OCI-M2 (cell line): ENCODE data around the gene ORM1.

ENCODE experiments used
- DNase-seq: peaks from one replicate; lab custom pipeline; 2025; ENCODE audit not compliant: unreplicated experiment; lab: John Stamatoyannopoulos, UW

Gene ORM1

GRCh38 chr9:114287001-114287762, 35.7 kb upstream of the ORM1 start:
- no peak for DNase-seq

GRCh38 chr9:114287763-114288192, 35.1 kb upstream of the ORM1 start:
- no peak for DNase-seq

- no peak for DNase-seq
Measured at GRCh38 chr9:114288193-114289091, 34.5 kb upstream of the ORM1 start.

- DNase-seq = no peak
Measured at GRCh38 chr9:114289106-114289505, 33.8 kb upstream of the ORM1 start.

- no peak for DNase-seq
Measured at GRCh38 chr9:114289571-114290481, 33.1 kb upstream of the ORM1 start.

GRCh38 chr9:114290561-114290986, 32.3 kb upstream of the ORM1 start:
- DNase-seq = no peak

- DNase-seq = no peak
Measured at GRCh38 chr9:114291064-114291474, 31.8 kb upstream of the ORM1 start.

GRCh38 chr9:114291886-114292590, 30.9 kb upstream of the ORM1 start:
- DNase-seq = no peak

GRCh38 chr9:114294664-114295063, 28.2 kb upstream of the ORM1 start:
- no peak for DNase-seq

GRCh38 chr9:114296338-114296737, 26.6 kb upstream of the ORM1 start:
- DNase-seq = no peak

- no peak for DNase-seq
Measured at GRCh38 chr9:114299286-114300152, 23.4 kb upstream of the ORM1 start.

- DNase-seq = no peak
Measured at GRCh38 chr9:114300153-114300845, 22.6 kb upstream of the ORM1 start.

GRCh38 chr9:114300846-114301797, 21.8 kb upstream of the ORM1 start:
- DNase-seq = no peak

- no peak for DNase-seq
Measured at GRCh38 chr9:114301798-114302565, 20.9 kb upstream of the ORM1 start.

- DNase-seq = no peak
Measured at GRCh38 chr9:114302727-114303126, 20.2 kb upstream of the ORM1 start.

GRCh38 chr9:114303571-114303970, 19.3 kb upstream of the ORM1 start:
- no peak for DNase-seq

- no peak for DNase-seq
Measured at GRCh38 chr9:114303977-114304376, 18.9 kb upstream of the ORM1 start.
